HepG2 (cell line): ENCODE measurements around the gene TAF1D. TPM values are rescaled to one million over a fixed set of nuclear protein-coding genes. Genes with fewer than 3 reads are reported as not detected.

ENCODE experiments used
- ARID2 ChIP-seq: sonication (generic); formaldehyde crosslinking; IDR thresholded peaks from 2 replicates; pipeline ENCODE4 v1.8.1; 2022; ENCODE audit warnings: mild to moderate bottlenecking, missing genetic modification reagents, borderline replicate concordance
- BRF2 ChIP-seq: sonication (generic); formaldehyde crosslinking; IDR thresholded peaks from 2 replicates; pipeline ENCODE4 v1.8.1; 2022; ENCODE audit warnings: mild to moderate bottlenecking, missing genetic modification reagents
- ELF3 ChIP-seq: IDR thresholded peaks from 2 replicates; pipeline ENCODE4 v1.6.1; 2016; ENCODE audit warnings: missing genetic modification reagents, missing compliant biosample characterization
- FOSL2 ChIP-seq: sonication (generic); formaldehyde crosslinking; IDR thresholded peaks from 2 replicates; pipeline ENCODE4 v1.4.0; 2020; ENCODE audit warnings: missing genetic modification reagents
- FOXA3 ChIP-seq: IDR thresholded peaks from 2 replicates; pipeline ENCODE4 v1.6.1; 2016; ENCODE audit warnings: missing genetic modification reagents, missing compliant biosample characterization
- FOXP4 ChIP-seq: sonication (generic); formaldehyde crosslinking; IDR thresholded peaks from 2 replicates; pipeline ENCODE4 v1.4.0; 2020; ENCODE audit warnings: missing genetic modification reagents
- GATAD1 ChIP-seq: IDR thresholded peaks from 2 replicates; pipeline ENCODE4 v1.6.1; 2016; ENCODE audit warnings: missing genetic modification reagents, missing compliant biosample characterization
- KLF6 ChIP-seq: IDR thresholded peaks from 2 replicates; pipeline ENCODE4 v1.8.0; 2016; ENCODE audit warnings: missing biosample characterization, missing genetic modification reagents
- KMT2B ChIP-seq: IDR thresholded peaks from 2 replicates; pipeline ENCODE4 v1.6.1; 2016; ENCODE audit warnings: missing genetic modification reagents, missing compliant biosample characterization
- PATZ1 ChIP-seq: sonication (generic); formaldehyde crosslinking; IDR thresholded peaks from 2 replicates; pipeline ENCODE4 v1.4.0; 2020; ENCODE audit warnings: missing genetic modification reagents
- REST ChIP-seq, 2 experiments: IDR thresholded peaks; 2 replicates each; pipeline ENCODE4 v1.6.1; 2011 to 2012; ENCODE audit warnings: low read length in 2 of 2, borderline replicate concordance in 1 of 2, low read depth in 1 of 2, mild to moderate bottlenecking in 1 of 2, moderate library complexity in 1 of 2
- SKIL ChIP-seq: sonication (generic); formaldehyde crosslinking; IDR thresholded peaks from 2 replicates; pipeline ENCODE4 v1.8.0; 2022; ENCODE audit warnings: missing genetic modification reagents, mild to moderate bottlenecking, moderate library complexity, borderline replicate concordance
- SNAPC5 ChIP-seq: sonication (generic); formaldehyde crosslinking; IDR thresholded peaks from 2 replicates; pipeline ENCODE4 v1.8.1; 2023; ENCODE audit warnings: mild to moderate bottlenecking, missing genetic modification reagents, borderline replicate concordance
- ZNF749 ChIP-seq: sonication (generic); formaldehyde crosslinking; IDR thresholded peaks from 2 replicates; pipeline ENCODE4 v1.8.0; 2022; ENCODE audit warnings: mild to moderate bottlenecking, missing genetic modification reagents, moderate library complexity, borderline replicate concordance
- ZNF772 ChIP-seq: sonication (generic); formaldehyde crosslinking; IDR thresholded peaks from 2 replicates; pipeline ENCODE4 v1.5.0; 2020; ENCODE audit warnings: mild to moderate bottlenecking, missing genetic modification reagents
- ZSCAN21 ChIP-seq: sonication (generic); formaldehyde crosslinking; IDR thresholded peaks from 2 replicates; pipeline ENCODE4 v1.8.0; 2022; ENCODE audit warnings: mild to moderate bottlenecking, missing genetic modification reagents, moderate library complexity, borderline replicate concordance
- polyA plus RNA-seq, 8 experiments: library from polyadenylated mRNA; depleted of rRNA in 3 of 8; stranded (reverse) in 7 of 8; unstranded in 1 of 8; fragments of >200 nt; fragmentation: Illumina TruSeq in 4 of 8; extraction: Trizol in 4 of 8; gene quantifications; 2 replicates each; pipeline versions ENCODE4 v1.2.1 to v1.2.3, GENCODE V29; 2011 to 2016; ENCODE audit warnings: low read depth in 4 of 8, missing spikeins in 1 of 8, mixed read lengths in 1 of 8; ENCODE audit not compliant: insufficient read depth in 1 of 8
- total RNA-seq, 5 experiments: library from RNA; depleted of rRNA; stranded (reverse); fragments of >200 nt; fragmentation: Illumina TruSeq; extraction: Trizol; gene quantifications; 2 replicates each; pipeline ENCODE4 v1.2.3, GENCODE V29; 2016; ENCODE audit warnings: low read depth in 1 of 5

The TAF1D gene
- total and polyA plus RNA-seq, 2 of the 13 experiments (the other 11 are each of a cell fraction or from before 2014, with no cell fraction given), result 132 to 207 TPM

GRCh38 chr11:93745005-93745755 is 3.9 kb upstream of the TAF1D start (continued):
- TF ChIP-seq REST (IDR thresholded peaks at IDR 0.05; ENCODE audit: borderline replicate concordance in 1 of 2, low read depth in 1 of 2, low read length in 2 of 2) (0 out of 4 replicates have a peak, but pooled peaks of 1 of the 2 experiments have one; percentile 0), ZSCAN21 (CRISPR knock-in tag) (0 out of 2 replicates have a peak, but pooled peaks have one; percentile 27), PATZ1 (CRISPR knock-in tag) (peak; percentile 61), KLF6 (CRISPR knock-in tag) (0 out of 2 replicates have a peak, but pooled peaks have one; percentile 45), BRF2 (CRISPR knock-in tag) (0 out of 2 replicates have a peak, but pooled peaks have one; percentile 27), FOXA3 (CRISPR knock-in tag) (peak; percentile 88), KMT2B (CRISPR knock-in tag) (0 out of 2 replicates have a peak, but pooled peaks have one; percentile 36), GATAD1 (CRISPR knock-in tag) (peak; percentile 25; the same call in 1 of the 2 replicates), SNAPC5 (CRISPR knock-in tag) (0 out of 2 replicates have a peak, but pooled peaks have one; percentile 59), SKIL (peak; percentile 37; the same call in 1 of the 2 replicates), FOSL2 (CRISPR knock-in tag) (0 out of 2 replicates have a peak, but pooled peaks have one; percentile 10), ZNF772 (CRISPR knock-in tag) (peak; percentile 22; the same call in 1 of the 2 replicates), FOXP4 (CRISPR knock-in tag) (peak; percentile 90), ARID2 (peak; percentile 58; the same call in 1 of the 2 replicates), ELF3 (CRISPR knock-in tag) (0 out of 2 replicates have a peak, but pooled peaks have one; percentile 25), ZNF749 (0 out of 2 replicates have a peak, but pooled peaks have one; percentile 27)
